Measurements from ENCODE around the gene SETD4.

The SETD4 gene

GRCh38 chr21:35993875-35994490 is 66.3 kb downstream of the SETD4 start:
- Histone ChIP-seq H3K4me1 (ENCODE audit: low read length) (peaks cover 16% of the 10 kb centered on the region), H3K36me3 (replicated peaks; ENCODE audit: insufficient read depth, low read length) (no peaks in the 10 kb centered on the region), H3K4me3 (ENCODE audit: low read length) (no peak overlapping the region), H3K27me3 (replicated peaks; ENCODE audit: insufficient read depth, low read length) (peaks cover 4% of the 10 kb centered on the region; the same call in 1 of the 2 replicates), H2AFZ (ENCODE audit: low read length) (no peak overlapping the region), H3K4me2 (ENCODE audit: low read depth, low read length) (no peak overlapping the region), H3K27ac (ENCODE audit: low read length) (no peak overlapping the region), H3K9me2 (replicated peaks; ENCODE audit: insufficient read depth, low read length) (no peaks in the 10 kb centered on the region), H3K79me2 (ENCODE audit: low read length) (no peaks in the 10 kb centered on the region), H3K9me3 (replicated peaks; ENCODE audit: insufficient read depth, low read length) (no peaks in the 10 kb centered on the region), H4K20me1 (ENCODE audit: insufficient read depth, low read length) (no peaks in the 10 kb centered on the region), H3F3A (ENCODE audit: insufficient read depth, low read length) (peaks cover 8% of the 10 kb centered on the region; the same call in 1 of the 2 replicates), H3K9ac (ENCODE audit: low read length) (no peak overlapping the region)
- TF ChIP-seq EZH2phosphoT487 (IDR thresholded peaks at IDR 0.05; ENCODE audit: low read length) (no peak), EZH2 (optimal IDR thresholded peaks at IDR 0.05; ENCODE audit: low read depth, low read length) (no peak)
- TF ChIP-seq, protein P1, sequence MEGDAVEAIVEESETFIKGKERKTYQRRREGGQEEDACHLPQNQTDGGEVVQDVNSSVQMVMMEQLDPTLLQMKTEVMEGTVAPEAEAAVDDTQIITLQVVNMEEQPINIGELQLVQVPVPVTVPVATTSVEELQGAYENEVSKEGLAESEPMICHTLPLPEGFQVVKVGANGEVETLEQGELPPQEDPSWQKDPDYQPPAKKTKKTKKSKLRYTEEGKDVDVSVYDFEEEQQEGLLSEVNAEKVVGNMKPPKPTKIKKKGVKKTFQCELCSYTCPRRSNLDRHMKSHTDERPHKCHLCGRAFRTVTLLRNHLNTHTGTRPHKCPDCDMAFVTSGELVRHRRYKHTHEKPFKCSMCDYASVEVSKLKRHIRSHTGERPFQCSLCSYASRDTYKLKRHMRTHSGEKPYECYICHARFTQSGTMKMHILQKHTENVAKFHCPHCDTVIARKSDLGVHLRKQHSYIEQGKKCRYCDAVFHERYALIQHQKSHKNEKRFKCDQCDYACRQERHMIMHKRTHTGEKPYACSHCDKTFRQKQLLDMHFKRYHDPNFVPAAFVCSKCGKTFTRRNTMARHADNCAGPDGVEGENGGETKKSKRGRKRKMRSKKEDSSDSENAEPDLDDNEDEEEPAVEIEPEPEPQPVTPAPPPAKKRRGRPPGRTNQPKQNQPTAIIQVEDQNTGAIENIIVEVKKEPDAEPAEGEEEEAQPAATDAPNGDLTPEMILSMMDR (IDR thresholded peaks at IDR 0.05; ENCODE audit: low read length), result no peak
- DNase-seq, result no peak

DNA sequence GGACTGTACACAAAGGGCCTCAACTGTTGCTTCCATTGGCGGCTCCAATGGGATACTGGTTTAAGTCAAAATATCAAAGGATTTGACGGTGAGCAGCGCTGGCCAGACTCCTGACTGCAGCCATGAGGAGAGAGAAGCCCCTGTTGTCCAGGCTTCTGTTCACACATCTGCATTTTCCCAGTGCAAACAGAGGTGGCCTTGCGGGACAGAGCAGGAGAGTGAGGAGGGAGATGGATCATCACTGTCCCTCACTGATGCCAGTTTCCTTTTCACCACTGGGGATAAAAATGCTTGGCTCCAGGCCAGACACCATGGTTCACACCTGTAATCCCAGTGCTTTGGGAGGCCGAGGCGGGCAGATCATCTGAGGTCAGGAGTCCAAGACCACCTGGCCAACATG is 69.2 kb downstream of the SETD4 start:
- Histone ChIP-seq H3K9me3 (replicated peaks; ENCODE audit: insufficient read depth, low read length) (no peaks in the 10 kb centered on the region), H3K27ac (ENCODE audit: low read length) (no peak overlapping the region), H3K36me3 (replicated peaks; ENCODE audit: insufficient read depth, low read length) (no peaks in the 10 kb centered on the region), H3K79me2 (ENCODE audit: low read length) (no peaks in the 10 kb centered on the region), H3K4me1 (ENCODE audit: low read length) (peaks cover 14% of the 10 kb centered on the region), H3K4me2 (ENCODE audit: low read depth, low read length) (no peak overlapping the region), H2AFZ (ENCODE audit: low read length) (no peak overlapping the region), H3F3A (ENCODE audit: insufficient read depth, low read length) (peaks cover 8% of the 10 kb centered on the region; the same call in 1 of the 2 replicates), H3K4me3 (ENCODE audit: low read length) (no peak overlapping the region), H3K9me2 (replicated peaks; ENCODE audit: insufficient read depth, low read length) (no peaks in the 10 kb centered on the region), H4K20me1 (ENCODE audit: insufficient read depth, low read length) (no peaks in the 10 kb centered on the region), H3K27me3 (replicated peaks; ENCODE audit: insufficient read depth, low read length) (no peaks in the 10 kb centered on the region), H3K9ac (ENCODE audit: low read length) (no peak overlapping the region)
- DNase-seq, result no peak
- TF ChIP-seq EZH2 (optimal IDR thresholded peaks at IDR 0.05; ENCODE audit: low read depth, low read length) (no peak), EZH2phosphoT487 (IDR thresholded peaks at IDR 0.05; ENCODE audit: low read length) (no peak)
- TF ChIP-seq, protein P1 (IDR thresholded peaks at IDR 0.05; ENCODE audit: low read length), result no peak

DNA sequence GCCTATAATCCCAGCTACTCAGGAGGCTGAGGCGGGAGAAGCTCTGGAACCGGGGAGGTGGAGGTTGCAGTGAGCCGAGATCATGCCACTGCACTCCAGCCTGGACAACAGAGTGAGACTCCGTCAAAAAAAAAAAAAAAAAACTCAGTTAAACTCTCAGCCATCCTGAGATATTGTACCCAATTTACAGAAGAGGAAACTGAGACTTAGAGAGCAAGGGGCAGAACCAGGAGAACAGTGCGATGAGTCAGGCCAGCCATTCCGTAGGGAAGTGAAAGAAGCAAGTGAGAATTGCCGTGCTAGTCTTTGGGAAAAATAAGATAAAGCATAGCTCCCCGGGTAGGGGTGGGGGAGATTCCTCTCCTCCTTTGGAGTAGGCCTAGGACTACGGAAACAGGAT is 69.7 kb downstream of the SETD4 start:
- no peak overlapping the region for H3K4me2 ChIP-seq (ENCODE audit: low read depth, low read length)
- no peak overlapping the region for H2AFZ ChIP-seq (ENCODE audit: low read length)
- H3K4me1 ChIP-seq (ENCODE audit: low read length), result peaks cover 10% of the 10 kb centered on the region
- no peak overlapping the region for H3K27ac ChIP-seq (ENCODE audit: low read length)
- H4K20me1 ChIP-seq (ENCODE audit: insufficient read depth, low read length), result no peaks in the 10 kb centered on the region
- H3K36me3 ChIP-seq (replicated peaks; ENCODE audit: insufficient read depth, low read length), result no peaks in the 10 kb centered on the region
- no peak overlapping the region for H3K4me3 ChIP-seq (ENCODE audit: low read length)
- H3F3A ChIP-seq (ENCODE audit: insufficient read depth, low read length), result peaks cover 6% of the 10 kb centered on the region; the same call in 1 of the 2 replicates
- TF ChIP-seq EZH2phosphoT487 (IDR thresholded peaks at IDR 0.05; ENCODE audit: low read length) (no peak), EZH2 (optimal IDR thresholded peaks at IDR 0.05; ENCODE audit: low read depth, low read length) (no peak)
- TF ChIP-seq, protein P1 (IDR thresholded peaks at IDR 0.05; ENCODE audit: low read length), result no peak
- no peaks in the 10 kb centered on the region for H3K9me3 ChIP-seq (replicated peaks; ENCODE audit: insufficient read depth, low read length)
- H3K9me2 ChIP-seq (replicated peaks; ENCODE audit: insufficient read depth, low read length), result no peaks in the 10 kb centered on the region
- no peak overlapping the region for H3K9ac ChIP-seq (ENCODE audit: low read length)
- H3K27me3 ChIP-seq (replicated peaks; ENCODE audit: insufficient read depth, low read length), result no peaks in the 10 kb centered on the region
- H3K79me2 ChIP-seq (ENCODE audit: low read length), result no peaks in the 10 kb centered on the region
- no peak for DNase-seq
